ENCODE measurements around the gene ATP5PB. TPM values are rescaled to one million over a fixed set of nuclear protein-coding genes. Genes with fewer than 3 reads are reported as not detected.
A peak's percentile ranks its signal among the peaks of the same experiment; 100 is the strongest.

ATP5PB gene
- total RNA-seq, result 212 and 214 TPM in 2 replicates
- long read RNA-seq, transcript ATP5PB-202 (7 exons, 3,156 nt), result major isoform, 298 of 313 reads
- long read RNA-seq, transcript ATP5PB-201 (6 exons, 1,040 nt), result minor isoform, 5 of 313 reads
- long read RNA-seq, partial matches to known transcripts, result 2 of 313 reads
- long read RNA-seq, other reads (novel, unspliced or antisense), result 8 of 313 reads

GRCh38 chr1:111448918-111449702 lies at the start of gene ATP5PB, which contains the start of gene WDR77:
Gene ATP5PB, plus strand, starts transcription at chr1:111449464. Its CDS starts 78 bp downstream, at chr1:111449542.
Gene WDR77, minus strand, starts transcription at chr1:111449256. Its CDS starts 87 bp downstream, at chr1:111449169.
- Mint-ChIP-seq H3K36me3 (ENCODE audit: insufficient read depth) (peaks cover 19% of the 10 kb centered on the region), H3K27ac (peak within 1 kb of the TSS; percentile 99), H3K4me1 (ENCODE audit: low read depth) (peaks cover 39% of the 10 kb centered on the region), H3K4me3 (ENCODE audit: low read depth) (peak within 1 kb of the TSS; percentile 97), H3K27me3 (no peaks in the 10 kb centered on the region), H3K9me3 (ENCODE audit: low read depth) (no peaks in the 10 kb centered on the region)
- peak; percentile 21 for TF ChIP-seq CTCF (IDR thresholded peaks at IDR 0.05; ENCODE audit: unreplicated experiment)
- DNase-seq (ENCODE audit: low spot score, unreplicated experiment), result peak; percentile 83

DNA sequence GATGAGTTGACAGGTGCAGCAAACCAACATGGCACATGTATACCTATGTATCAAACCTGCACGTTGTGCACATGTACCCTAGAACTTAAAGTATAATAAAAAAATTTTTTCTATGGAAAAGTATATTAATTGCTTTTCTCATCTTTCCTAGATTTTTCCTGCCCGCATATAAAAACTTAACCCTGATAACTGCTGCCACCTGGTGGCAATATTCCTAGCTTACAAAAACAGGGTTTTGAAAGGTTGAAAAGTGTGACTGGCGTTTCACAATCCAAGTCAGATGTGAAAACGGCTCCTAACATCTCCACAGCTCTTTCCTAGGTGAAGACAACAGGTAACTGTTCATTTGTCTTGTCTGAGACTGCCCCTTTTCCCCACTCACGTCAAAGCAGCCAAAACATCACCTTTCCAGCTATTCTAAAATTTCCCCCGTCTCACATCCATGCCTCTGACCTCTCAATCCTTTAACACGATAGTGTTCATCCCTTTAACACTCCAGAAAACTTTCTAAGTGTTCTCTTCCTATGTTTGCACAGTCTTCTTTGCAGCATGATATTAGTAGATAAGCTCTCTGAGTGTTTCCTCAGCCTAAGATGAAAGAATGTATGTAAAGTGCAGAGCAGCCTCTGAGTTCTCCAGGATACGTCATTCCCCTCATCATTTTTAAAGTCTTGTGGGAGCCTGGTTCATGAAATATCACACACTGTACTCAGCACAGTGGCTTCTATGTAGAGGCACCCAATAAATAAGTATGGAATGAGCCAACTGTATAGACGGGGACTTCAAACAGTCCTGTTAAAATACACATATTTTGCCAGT lies 49.3 kb upstream of the ATP5PB start:
- Mint-ChIP-seq H3K9me3 (ENCODE audit: low read depth) (peaks cover 6% of the 10 kb centered on the region), H3K27ac (no peak overlapping the region), H3K27me3 (no peaks in the 10 kb centered on the region), H3K4me1 (ENCODE audit: low read depth) (peaks cover 10% of the 10 kb centered on the region), H3K4me3 (ENCODE audit: low read depth) (no peak overlapping the region), H3K36me3 (ENCODE audit: insufficient read depth) (no peaks in the 10 kb centered on the region)
- TF ChIP-seq CTCF (IDR thresholded peaks at IDR 0.05; ENCODE audit: unreplicated experiment), result peak; percentile 77
- peak; percentile 31 for DNase-seq (ENCODE audit: low spot score, unreplicated experiment)

DNA sequence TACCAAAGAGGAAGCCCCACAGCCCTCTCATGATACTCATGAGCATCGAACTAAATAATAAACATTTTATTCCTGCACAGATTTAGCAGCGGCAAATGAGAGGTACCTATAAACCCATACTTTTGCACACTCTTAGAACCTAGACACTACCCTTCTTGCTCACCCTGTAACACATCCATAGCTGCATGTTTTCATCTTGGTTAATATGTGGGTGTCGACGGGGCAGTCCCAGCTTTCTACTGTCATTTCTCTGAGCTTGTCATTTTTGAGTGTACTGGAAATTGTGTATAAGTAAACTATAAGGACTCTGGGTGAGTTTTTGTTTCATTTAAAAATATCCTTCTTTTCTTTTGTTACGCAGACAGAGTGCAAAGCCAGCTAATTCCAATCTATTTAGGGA lies 47.2 kb upstream of the ATP5PB start:
- TF ChIP-seq CTCF (IDR thresholded peaks at IDR 0.05; ENCODE audit: unreplicated experiment), result no peak
- Mint-ChIP-seq H3K27ac (no peak overlapping the region), H3K9me3 (ENCODE audit: low read depth) (peaks cover 6% of the 10 kb centered on the region), H3K27me3 (no peaks in the 10 kb centered on the region), H3K4me3 (ENCODE audit: low read depth) (no peak overlapping the region), H3K36me3 (ENCODE audit: insufficient read depth) (no peaks in the 10 kb centered on the region), H3K4me1 (ENCODE audit: low read depth) (peaks cover 6% of the 10 kb centered on the region)
- DNase-seq (ENCODE audit: low spot score, unreplicated experiment), result no peak

DNA sequence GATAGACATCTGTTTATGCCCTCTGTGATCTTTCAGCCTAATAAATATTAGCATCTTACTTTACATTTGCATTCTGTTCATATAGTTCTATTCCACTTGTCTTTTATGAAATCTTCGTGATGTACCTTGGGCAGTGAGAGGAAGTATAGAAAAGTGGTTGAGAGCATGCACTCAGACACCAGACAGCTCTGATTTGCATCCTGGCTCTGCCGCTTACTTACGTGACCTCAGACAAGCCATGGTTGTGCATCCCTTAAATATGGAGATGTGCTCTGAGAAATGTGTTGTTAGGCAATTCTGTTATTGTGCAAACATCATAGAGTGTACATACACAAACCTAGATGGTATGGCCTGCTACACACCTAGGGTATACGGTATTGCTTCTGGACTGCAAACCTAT lies 44.7 kb upstream of the ATP5PB start:
- H3K27ac Mint-ChIP-seq, result no peak overlapping the region
- TF ChIP-seq CTCF (IDR thresholded peaks at IDR 0.05; ENCODE audit: unreplicated experiment), result no peak
- no peak overlapping the region for H3K4me3 Mint-ChIP-seq (ENCODE audit: low read depth)
- DNase-seq (ENCODE audit: low spot score, unreplicated experiment), result no peak
- peaks cover 10% of the 10 kb centered on the region for H3K4me1 Mint-ChIP-seq (ENCODE audit: low read depth)
- no peaks in the 10 kb centered on the region for H3K27me3 Mint-ChIP-seq
- H3K9me3 Mint-ChIP-seq (ENCODE audit: low read depth), result no peaks in the 10 kb centered on the region
- no peaks in the 10 kb centered on the region for H3K36me3 Mint-ChIP-seq (ENCODE audit: insufficient read depth)

- no peak for TF ChIP-seq CTCF (IDR thresholded peaks at IDR 0.05; ENCODE audit: unreplicated experiment)
- Mint-ChIP-seq H3K4me1 (ENCODE audit: low read depth) (peaks cover 6% of the 10 kb centered on the region), H3K4me3 (ENCODE audit: low read depth) (no peak overlapping the region), H3K27me3 (no peaks in the 10 kb centered on the region), H3K36me3 (ENCODE audit: insufficient read depth) (no peaks in the 10 kb centered on the region), H3K9me3 (ENCODE audit: low read depth) (peaks cover 4% of the 10 kb centered on the region), H3K27ac (no peak overlapping the region)
- DNase-seq (ENCODE audit: low spot score, unreplicated experiment), result no peak
Measured at GRCh38 chr1:111406321-111406768, 42.9 kb upstream of the ATP5PB start.

All from progenitor cell of endocrine pancreas (in vitro differentiated cells).